Common myeloid progenitor, CD34-positive (primary cell): ENCODE measurements around the gene MTFR1L.

Experiments
- CTCF ChIA-PET: fragments of 350-600 bp; sonication (Branson Sonifier 250); formaldehyde crosslinking; loops from one replicate; lab custom pipeline; 2021; ENCODE audit warnings: antibody characterized with exemption; lab: Charles Lee
- POLR2A ChIA-PET: fragments of 350-600 bp; sonication (Branson Sonifier 250); formaldehyde crosslinking; loops from one replicate; lab custom pipeline; 2021; ENCODE audit warnings: antibody characterized with exemption; lab: Charles Lee
- DNase-seq, 3 donors: peaks; one replicate each; pipeline versions ENCODE4 v3.0.0 to v3.0.0-alpha.2; 2013
- H3K27ac ChIP-seq, 2 experiments: 1 replicate in 1 of 2; 2 replicates in 1 of 2; pipeline ENCODE4 v1.7.0; 2013; ENCODE audit warnings: inconsistent platforms in 2 of 2, low read length in 2 of 2, mild to moderate bottlenecking in 2 of 2, low read depth in 1 of 2, moderate library complexity in 1 of 2; ENCODE audit not compliant: severe bottlenecking in 2 of 2, insufficient read depth in 1 of 2, poor library complexity in 1 of 2
- H3K27me3 ChIP-seq, 5 experiments: replicated peaks in 2 of 5; 1 replicate in 3 of 5; 2 replicates in 2 of 5; pipeline versions ENCODE4 v1.6.1 to v1.7.0; 2013; ENCODE audit warnings: low read length in 4 of 5, mild to moderate bottlenecking in 2 of 5, moderate library complexity in 2 of 5, inconsistent platforms in 1 of 5; ENCODE audit not compliant: insufficient read depth in 5 of 5, control insufficient read depth in 4 of 5
- H3K36me3 ChIP-seq, 4 experiments: 1 replicate in 2 of 4; 2 replicates in 2 of 4; pipeline versions ENCODE4 v1.6.1 to v1.7.0; 2013; ENCODE audit warnings: low read length in 3 of 4, control low read depth in 1 of 4, mild to moderate bottlenecking in 1 of 4; ENCODE audit not compliant: control insufficient read depth in 4 of 4, insufficient read depth in 4 of 4
- H3K4me1 ChIP-seq, 4 experiments: 1 replicate in 3 of 4; 2 replicates in 1 of 4; pipeline versions ENCODE4 v1.6.1 to v1.7.1; 2013; ENCODE audit warnings: low read length in 3 of 4, mild to moderate bottlenecking in 3 of 4, control low read depth in 1 of 4, inconsistent platforms in 1 of 4, moderate library complexity in 1 of 4; ENCODE audit not compliant: control insufficient read depth in 4 of 4, insufficient read depth in 4 of 4; ENCODE audit errors: control extremely low read depth in 1 of 4
- H3K4me3 ChIP-seq, 7 experiments: 1 replicate in 4 of 7; 2 replicates in 3 of 7; pipeline versions ENCODE4 v1.5.1 to v1.7.0; 2013; ENCODE audit warnings: mild to moderate bottlenecking in 7 of 7, low read length in 6 of 7, moderate library complexity in 6 of 7, inconsistent platforms in 2 of 7, low read depth in 2 of 7, control low read depth in 1 of 7; ENCODE audit not compliant: insufficient read depth in 4 of 7, control insufficient read depth in 1 of 7; ENCODE audit errors: extremely low read depth in 1 of 7
- H3K9me3 ChIP-seq, 5 experiments: 1 replicate in 4 of 5; 2 replicates in 1 of 5; pipeline versions ENCODE4 v1.6.1 to v1.7.1; 2013; ENCODE audit warnings: low read length in 4 of 5, mild to moderate bottlenecking in 2 of 5, inconsistent platforms in 1 of 5, low read depth in 1 of 5, moderate library complexity in 1 of 5; ENCODE audit not compliant: control insufficient read depth in 4 of 5, insufficient read depth in 2 of 5; ENCODE audit errors: control extremely low read depth in 1 of 5
- WGBS: methylation state at CpG from one replicate; pipeline ENCODE4 v1.1.5; 2013; ENCODE audit not compliant: insufficient coverage; 5-methylcytosine and 5-hydroxymethylcytosine counted together

MTFR1L gene

DNA sequence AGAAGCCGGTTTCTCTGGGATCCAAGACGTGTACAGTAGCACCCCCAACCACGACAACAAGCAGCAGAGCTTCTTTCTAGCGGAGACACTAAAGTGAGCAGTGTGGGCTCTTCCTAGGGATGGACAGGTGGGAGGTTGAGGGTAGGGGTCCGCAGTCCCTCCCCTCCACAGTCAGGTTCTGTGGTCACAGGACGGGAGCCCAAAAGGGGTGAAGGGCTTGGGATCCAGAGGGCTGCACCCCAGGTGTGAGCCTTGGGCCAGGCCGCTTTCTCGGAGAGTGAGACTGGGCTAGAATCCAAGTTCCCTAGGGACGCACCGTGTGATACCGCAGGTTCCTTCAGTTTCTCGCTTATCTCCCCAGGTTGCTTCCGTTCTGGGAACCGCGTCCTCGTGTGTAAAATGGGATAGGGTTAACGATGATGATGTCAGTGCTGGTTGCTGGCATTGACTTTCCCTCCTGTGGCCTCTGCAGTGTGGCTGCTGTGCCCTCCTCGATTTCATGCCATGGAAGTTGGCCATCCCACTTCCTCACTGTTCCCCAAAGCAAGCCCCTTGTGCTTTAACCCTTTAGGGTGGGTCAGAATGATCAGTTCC lies 37.0 kb upstream of the MTFR1L start:
- 57% methylated on average over 10 of the region's 18 CpGs for WGBS
- Histone ChIP-seq H3K4me1 (peaks cover 0 to 16% (median 3%) of the 10 kb centered on the region in 4 experiments), H3K9me3 (no peaks in the 10 kb centered on the region), H3K27ac (no peak overlapping the region), H3K27me3 (no peaks in the 10 kb centered on the region), H3K4me3 (no peak overlapping the region), H3K36me3 (no peaks in the 10 kb centered on the region)
- DNase-seq: peak in 2 of 3 donors; percentile 34 to 45
- ChIA-PET CTCF (interaction anchor here (0.6 to 1.0 kb wide), 6 partner anchors 11 to 262 kb away, joined by 3 to 5 read pairs (median 3); no protein-coding TSS in a partner anchor), POLR2A (no interaction called here)

DNA sequence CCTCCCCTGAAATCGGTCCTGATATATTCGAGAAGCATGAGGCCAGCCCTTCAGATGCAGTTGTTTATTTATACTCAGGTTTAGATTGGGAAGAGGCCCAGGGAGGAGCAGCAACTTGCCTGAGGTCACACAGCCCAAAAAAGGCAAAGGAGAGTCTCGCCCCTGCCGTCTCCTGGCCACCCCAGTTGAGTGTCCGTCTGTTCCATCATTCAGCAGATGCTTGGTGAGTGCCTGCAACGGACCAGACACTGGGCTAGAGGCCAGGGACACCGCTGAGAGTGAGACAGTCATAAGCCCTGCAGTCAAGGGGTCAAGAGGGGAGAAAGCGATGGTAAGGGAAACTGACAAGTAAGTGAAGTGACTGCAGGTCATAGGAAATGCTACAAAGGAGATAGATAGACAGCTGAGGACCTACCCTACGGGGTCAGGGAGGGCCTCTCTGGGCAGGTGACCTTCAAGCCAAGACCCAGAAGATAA lies 35.1 kb upstream of the MTFR1L start:
- whole genome bisulfite sequencing: 97% methylated on average over 9 of the region's 9 CpGs
- no peaks in the 10 kb centered on the region for H3K27me3 ChIP-seq
- POLR2A ChIA-PET: no interaction called here
- H3K4me1 ChIP-seq: peaks cover 0 to 16% (median 3%) of the 10 kb centered on the region in 4 experiments
- H3K27ac ChIP-seq: no peak overlapping the region
- no peaks in the 10 kb centered on the region for H3K36me3 ChIP-seq
- H3K4me3 ChIP-seq: no peak overlapping the region
- CTCF ChIA-PET: interaction anchor here (0.9 to 1.3 kb wide), 2 partner anchors 11 to 87 kb away, joined by 3 to 6 read pairs; no protein-coding TSS in a partner anchor
- no peaks in the 10 kb centered on the region for H3K9me3 ChIP-seq
- DNase-seq: no peak

DNA sequence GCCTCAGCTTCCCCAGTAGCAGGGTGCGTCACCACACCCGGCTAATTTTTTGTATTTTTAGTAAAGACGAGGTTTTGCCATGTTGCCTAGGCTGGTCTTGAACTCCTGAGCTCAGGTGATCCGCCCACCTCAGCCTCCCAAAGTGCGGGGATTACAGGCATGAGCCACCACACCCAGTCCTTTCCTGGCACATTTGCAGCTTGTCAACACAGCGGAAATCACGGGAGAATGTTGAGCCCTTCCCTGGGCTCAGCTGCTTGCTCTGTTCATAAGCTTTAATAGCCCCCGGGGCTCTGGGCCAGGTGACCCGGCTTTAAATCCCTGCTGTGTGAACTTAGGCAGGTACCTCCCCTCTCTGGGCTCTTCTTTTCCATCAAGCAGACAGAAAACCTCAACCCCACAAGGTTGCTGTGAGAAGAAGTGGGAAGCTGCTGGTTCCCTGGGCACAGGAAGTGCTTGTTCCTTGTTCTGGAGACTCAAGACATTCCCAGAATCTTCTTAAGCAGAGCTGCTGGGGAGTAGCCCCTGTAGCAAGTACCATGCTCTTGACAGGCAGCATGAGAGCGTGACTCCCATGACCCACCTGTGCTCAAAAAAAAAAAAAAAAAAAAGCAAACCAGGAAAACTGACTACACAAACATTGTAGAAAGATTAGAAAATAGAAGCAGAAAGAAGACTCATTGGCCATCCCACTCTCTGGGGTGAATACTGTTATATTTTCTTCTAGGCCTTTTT lies 34.3 kb upstream of the MTFR1L start:
- Histone ChIP-seq H3K36me3 (no peaks in the 10 kb centered on the region), H3K27ac (no peak overlapping the region), H3K9me3 (no peaks in the 10 kb centered on the region), H3K27me3 (no peaks in the 10 kb centered on the region), H3K4me3 (no peak overlapping the region), H3K4me1 (peaks cover 0 to 16% (median 3%) of the 10 kb centered on the region in 4 experiments)
- no peak for DNase-seq
- CTCF ChIA-PET: interaction anchor here (0.9 to 1.3 kb wide), 2 partner anchors 10 to 88 kb away, joined by 3 to 6 read pairs; no protein-coding TSS in a partner anchor
- POLR2A ChIA-PET: interaction anchor here (0.6 kb wide), 1 partner anchor 340 kb away, joined by 7 read pairs; no protein-coding TSS in a partner anchor
- 89% methylated on average over 6 of the region's 10 CpGs for WGBS

DNA sequence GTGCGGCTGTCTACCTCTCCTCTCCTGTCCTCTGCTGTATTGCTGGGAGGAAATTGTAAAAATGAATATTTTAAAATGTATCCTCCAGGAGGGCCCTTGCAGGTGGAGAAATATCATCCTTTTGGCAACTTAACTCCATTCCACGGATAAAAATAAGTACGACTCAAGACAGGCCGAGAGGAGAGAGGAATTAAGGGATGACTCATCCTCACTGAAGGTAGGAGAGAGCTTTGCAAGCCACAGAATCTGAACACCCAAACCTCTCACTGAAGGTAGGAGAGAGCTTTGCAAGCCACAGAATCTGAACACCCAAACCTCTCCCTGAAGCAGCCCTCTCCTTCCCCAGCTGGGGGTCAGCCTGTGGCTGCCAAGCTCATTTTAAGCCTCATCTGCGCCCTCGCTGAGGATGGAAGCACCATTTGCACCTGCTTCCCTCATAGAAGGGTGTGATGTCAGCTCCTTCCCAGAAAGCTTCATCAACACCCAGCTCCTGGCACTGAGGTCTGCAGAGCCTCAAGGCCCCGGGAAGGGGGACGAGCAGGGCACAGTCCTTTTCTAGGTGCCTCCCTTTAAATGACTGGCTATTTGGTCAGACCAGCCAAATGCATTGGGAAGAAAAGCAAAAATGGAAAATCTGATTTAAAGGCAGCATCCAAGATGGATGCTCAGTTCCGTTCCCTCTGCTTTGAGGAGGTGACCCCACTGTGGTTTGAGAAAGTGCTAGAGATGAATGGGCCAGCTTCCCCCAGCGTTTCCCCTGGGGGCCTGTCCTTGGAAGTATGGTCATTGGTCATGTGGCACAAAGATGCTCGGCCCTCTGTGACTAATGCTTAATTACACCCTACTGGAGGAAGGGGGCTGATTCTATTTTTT lies 32.6 kb upstream of the MTFR1L start:
- ChIA-PET CTCF (interaction anchor here (0.8 to 1.6 kb wide), 9 partner anchors 8 to 177 kb away, joined by 3 to 7 read pairs (median 3); no protein-coding TSS in a partner anchor), POLR2A (interaction anchor here (0.6 kb wide), 1 partner anchor 357 kb away, joined by 3 read pairs; no protein-coding TSS in a partner anchor)
- peaks cover 0 to 16% (median 3%) of the 10 kb centered on the region in 4 experiments for H3K4me1 ChIP-seq
- no peak overlapping the region for H3K4me3 ChIP-seq
- 91% methylated on average over 8 of the region's 11 CpGs for WGBS
- no peaks in the 10 kb centered on the region for H3K9me3 ChIP-seq
- no peaks in the 10 kb centered on the region for H3K27me3 ChIP-seq
- DNase-seq: no peak
- no peak overlapping the region for H3K27ac ChIP-seq
- H3K36me3 ChIP-seq: no peaks in the 10 kb centered on the region

DNA sequence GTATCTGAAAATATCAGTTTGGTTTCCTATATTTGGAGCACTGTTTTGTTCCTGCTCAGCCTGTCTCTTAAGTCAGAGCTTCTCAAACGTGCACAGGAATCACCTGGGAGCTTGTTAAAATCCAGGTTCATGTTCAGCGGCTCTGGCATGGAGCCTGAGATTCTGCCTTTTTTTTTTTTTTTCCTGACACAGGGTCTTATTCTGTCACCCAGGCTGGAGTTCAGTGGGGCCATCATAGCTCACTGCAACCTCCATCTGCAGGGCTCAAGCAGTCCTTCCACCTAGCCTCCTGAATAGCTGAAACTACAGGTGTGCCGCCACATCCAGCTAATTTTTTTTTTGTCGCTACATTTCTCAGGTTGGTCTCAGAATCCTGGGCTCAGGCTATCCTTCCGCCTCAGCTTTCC lies 32.0 kb upstream of the MTFR1L start:
- DNase-seq: no peak
- H3K4me1 ChIP-seq: peaks cover 0 to 12% (median 3%) of the 10 kb centered on the region in 4 experiments
- 92% methylated on average over 5 of the region's 5 CpGs for WGBS
- ChIA-PET POLR2A (interaction anchor here (0.6 kb wide), 1 partner anchor 358 kb away, joined by 3 read pairs; no protein-coding TSS in a partner anchor), CTCF (interaction anchor here (0.8 to 1.6 kb wide), 11 partner anchors 8 to 214 kb away, joined by 3 to 7 read pairs (median 3); no protein-coding TSS in a partner anchor)
- H3K27me3 ChIP-seq: no peaks in the 10 kb centered on the region
- H3K27ac ChIP-seq: no peak overlapping the region
- no peaks in the 10 kb centered on the region for H3K9me3 ChIP-seq
- H3K4me3 ChIP-seq: no peak overlapping the region
- H3K36me3 ChIP-seq: no peaks in the 10 kb centered on the region

DNA sequence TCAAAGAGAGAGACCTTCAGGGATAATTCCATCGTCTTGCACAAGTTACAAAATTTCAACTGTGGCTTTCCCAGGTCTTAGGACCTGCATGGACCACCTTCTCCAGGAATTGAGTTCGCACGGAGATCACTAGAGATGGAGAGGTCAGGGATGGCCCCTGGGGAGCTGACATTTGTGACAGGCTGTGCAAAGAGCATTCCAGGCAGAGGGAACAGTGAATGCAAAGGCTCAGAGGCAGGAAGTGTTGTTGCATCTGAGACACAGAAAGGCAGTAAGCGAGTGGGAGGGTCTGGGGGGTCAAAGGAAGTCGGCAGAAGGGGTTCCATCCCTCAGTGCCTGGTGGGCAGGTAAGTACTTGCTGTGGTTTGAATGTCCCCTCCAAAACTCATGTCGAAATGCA lies 29.3 kb upstream of the MTFR1L start:
- ChIA-PET POLR2A (no interaction called here), CTCF (interaction anchor here (1.2 to 2.3 kb wide), 2 partner anchors 11 to 19 kb away, joined by 3 to 5 read pairs; no protein-coding TSS in a partner anchor)
- no peaks in the 10 kb centered on the region for H3K27me3 ChIP-seq
- H3K27ac ChIP-seq: no peak overlapping the region
- H3K4me3 ChIP-seq: no peak overlapping the region
- WGBS: 90% methylated on average over 5 of the region's 6 CpGs
- no peaks in the 10 kb centered on the region for H3K4me1 ChIP-seq
- no peaks in the 10 kb centered on the region for H3K9me3 ChIP-seq
- no peaks in the 10 kb centered on the region for H3K36me3 ChIP-seq
- no peak for DNase-seq
